WTC11 (cell line): ENCODE data around the gene MPDZ.

Experiments used
- CREB1 ChIP-seq: sonication (generic); formaldehyde crosslinking; IDR thresholded peaks from 2 replicates; pipeline ENCODE4 v1.8.0; 2023; ENCODE audit warnings: mild to moderate bottlenecking, missing genetic modification reagents
- IRF2 ChIP-seq: sonication (generic); formaldehyde crosslinking; IDR thresholded peaks from 2 replicates; pipeline ENCODE4 v1.8.0; 2022; ENCODE audit warnings: low read depth, missing genetic modification reagents, borderline replicate concordance
- MYBL2 ChIP-seq: sonication (generic); formaldehyde crosslinking; IDR thresholded peaks from 2 replicates; pipeline ENCODE4 v1.8.1; 2023; ENCODE audit warnings: mild to moderate bottlenecking, moderate library complexity, missing genetic modification reagents
- SP1 ChIP-seq: sonication (generic); formaldehyde crosslinking; conservative IDR thresholded peaks from 2 replicates; pipeline ENCODE4 v1.8.1; 2022; ENCODE audit warnings: missing genetic modification reagents
- ZBTB43 ChIP-seq: sonication (generic); formaldehyde crosslinking; IDR thresholded peaks from 2 replicates; pipeline ENCODE4 v1.8.1; 2023; ENCODE audit warnings: mild to moderate bottlenecking, missing genetic modification reagents
- TF ChIP-seq, protein P1 (sequence below): fragments of 200-600 bp; IDR thresholded peaks from 2 replicates; pipeline ENCODE4 v1.8.0; 2022; ENCODE audit warnings: antibody characterized with exemption

DNA sequence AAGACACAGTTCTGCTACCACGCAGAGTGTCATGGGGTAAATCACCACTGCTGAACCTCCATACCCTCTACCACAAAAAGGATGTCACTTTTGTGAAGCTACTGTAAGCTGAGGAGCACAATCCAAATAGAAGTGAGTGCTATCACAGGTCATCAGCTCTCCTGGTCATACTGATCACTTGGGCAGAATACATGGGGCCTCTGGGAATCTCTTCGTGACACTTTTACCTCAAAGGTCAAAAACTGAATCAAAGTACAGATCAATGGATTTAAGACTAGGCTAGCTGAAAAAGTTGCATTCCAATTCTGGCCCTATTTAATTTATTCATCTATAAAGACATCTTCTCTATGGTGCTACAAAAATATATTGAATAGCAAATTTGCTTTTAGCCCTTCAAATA, 115.5 kb downstream of the MPDZ start:
- TF ChIP-seq ZBTB43 = no peak
- TF ChIP-seq, protein P1, sequence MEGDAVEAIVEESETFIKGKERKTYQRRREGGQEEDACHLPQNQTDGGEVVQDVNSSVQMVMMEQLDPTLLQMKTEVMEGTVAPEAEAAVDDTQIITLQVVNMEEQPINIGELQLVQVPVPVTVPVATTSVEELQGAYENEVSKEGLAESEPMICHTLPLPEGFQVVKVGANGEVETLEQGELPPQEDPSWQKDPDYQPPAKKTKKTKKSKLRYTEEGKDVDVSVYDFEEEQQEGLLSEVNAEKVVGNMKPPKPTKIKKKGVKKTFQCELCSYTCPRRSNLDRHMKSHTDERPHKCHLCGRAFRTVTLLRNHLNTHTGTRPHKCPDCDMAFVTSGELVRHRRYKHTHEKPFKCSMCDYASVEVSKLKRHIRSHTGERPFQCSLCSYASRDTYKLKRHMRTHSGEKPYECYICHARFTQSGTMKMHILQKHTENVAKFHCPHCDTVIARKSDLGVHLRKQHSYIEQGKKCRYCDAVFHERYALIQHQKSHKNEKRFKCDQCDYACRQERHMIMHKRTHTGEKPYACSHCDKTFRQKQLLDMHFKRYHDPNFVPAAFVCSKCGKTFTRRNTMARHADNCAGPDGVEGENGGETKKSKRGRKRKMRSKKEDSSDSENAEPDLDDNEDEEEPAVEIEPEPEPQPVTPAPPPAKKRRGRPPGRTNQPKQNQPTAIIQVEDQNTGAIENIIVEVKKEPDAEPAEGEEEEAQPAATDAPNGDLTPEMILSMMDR = no peak
- TF ChIP-seq MYBL2 (CRISPR knock-in tag) = no peak
- no peak for TF ChIP-seq CREB1
- no peak for TF ChIP-seq SP1 (CRISPR knock-in tag)
- no peak for TF ChIP-seq IRF2 (CRISPR knock-in tag)
